ENCODE measurements around the gene MYLK.

The MYLK gene

DNA sequence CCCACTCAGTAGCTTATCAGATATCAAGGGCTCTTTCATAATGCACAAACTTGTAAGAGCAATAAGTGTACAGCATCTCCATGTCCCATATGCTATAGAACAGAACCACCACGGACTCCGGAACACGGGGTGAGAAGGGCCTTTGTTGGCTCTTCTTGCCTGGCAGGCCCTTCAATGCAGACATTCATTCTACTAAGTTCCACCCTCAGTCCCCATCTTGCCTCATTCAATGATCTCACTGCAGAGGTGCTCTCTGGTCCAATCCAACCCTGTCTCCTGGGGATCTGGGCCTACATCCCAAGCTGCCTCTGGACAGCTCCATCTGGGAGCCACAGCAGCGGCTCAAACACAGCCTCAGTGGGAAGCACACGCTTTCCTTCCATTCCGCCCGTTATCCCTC lies 316.1 kb downstream of the MYLK start:
- no peak for DNase-seq (ENCODE audit: low read depth in 2 of 2, low spot score in 1 of 2)

DNA sequence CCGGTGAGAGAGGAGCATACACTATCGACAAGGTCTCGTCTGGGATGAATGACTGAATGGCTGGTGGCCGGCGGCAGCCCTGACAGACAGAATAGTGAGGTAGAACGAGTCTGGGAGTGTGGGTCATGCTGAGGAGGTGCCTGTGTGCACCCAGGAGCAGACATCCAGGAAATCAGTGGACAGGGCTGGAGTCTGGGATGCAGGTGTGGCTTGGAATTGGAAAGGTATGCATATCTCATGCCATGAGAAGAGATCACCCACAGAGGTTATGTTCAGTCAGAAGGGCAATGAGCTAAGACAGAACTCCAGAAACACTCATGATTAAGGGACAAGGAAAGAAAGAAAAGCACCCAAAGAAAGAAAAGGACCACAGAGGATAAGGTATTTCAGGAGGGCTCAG lies 320.1 kb downstream of the MYLK start:
- DNase-seq (ENCODE audit: low read depth in 2 of 2, low spot score in 1 of 2), result no peak

DNA sequence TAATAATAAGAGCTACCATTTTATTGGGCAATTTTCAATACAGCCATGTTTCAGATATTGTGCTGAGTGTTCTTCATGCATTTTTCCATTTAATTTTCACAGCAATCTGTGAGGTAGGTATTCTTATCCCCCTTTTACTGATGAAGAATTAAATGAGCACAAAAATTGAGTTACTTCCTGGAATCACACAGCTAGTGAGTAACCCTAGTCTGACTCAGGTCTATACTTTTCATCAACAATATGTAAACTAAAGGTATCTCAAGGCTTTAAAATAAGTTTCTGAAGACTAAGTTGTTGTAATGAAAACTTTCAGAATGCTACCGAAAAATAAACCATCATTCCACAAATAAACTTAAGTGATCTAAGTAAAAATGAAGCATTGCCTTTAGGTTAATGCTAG lies 321.6 kb downstream of the MYLK start:
- no peak for DNase-seq (ENCODE audit: low read depth in 2 of 2, low spot score in 1 of 2)

DNA sequence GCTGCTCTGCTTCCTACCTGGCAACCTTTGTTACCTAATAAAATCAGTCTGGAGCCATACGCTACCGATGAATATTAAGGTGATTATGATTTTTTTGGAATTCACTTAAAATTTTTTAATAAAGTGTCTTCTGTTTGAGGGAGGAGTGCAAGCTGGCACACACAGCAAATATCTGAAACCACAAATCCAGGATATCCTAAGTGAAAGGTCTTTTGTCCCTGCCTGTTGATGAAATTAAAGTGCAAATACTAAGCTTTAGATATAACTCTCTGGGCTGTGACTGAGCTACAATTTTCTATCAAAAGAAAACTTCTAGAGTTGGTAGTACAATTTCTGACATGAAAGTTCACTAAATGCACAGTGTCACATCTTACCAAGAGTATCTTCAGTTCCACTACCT lies 322.9 kb downstream of the MYLK start:
- DNase-seq (ENCODE audit: low read depth in 2 of 2, low spot score in 1 of 2), result no peak

All from stimulated activated CD8-positive, alpha-beta memory T cell treated with anti-CD3 and anti-CD28 coated beads, Interleukin-4, amount 100 ng/mL, for 1 hour (primary cell).